SW 1271 (cell line): ENCODE data around the gene TLE3.

ENCODE experiments used
- DNase-seq, 2 experiments: peaks; one replicate each; lab custom pipeline; 2025; lab: John Stamatoyannopoulos, UW

Gene TLE3

DNA sequence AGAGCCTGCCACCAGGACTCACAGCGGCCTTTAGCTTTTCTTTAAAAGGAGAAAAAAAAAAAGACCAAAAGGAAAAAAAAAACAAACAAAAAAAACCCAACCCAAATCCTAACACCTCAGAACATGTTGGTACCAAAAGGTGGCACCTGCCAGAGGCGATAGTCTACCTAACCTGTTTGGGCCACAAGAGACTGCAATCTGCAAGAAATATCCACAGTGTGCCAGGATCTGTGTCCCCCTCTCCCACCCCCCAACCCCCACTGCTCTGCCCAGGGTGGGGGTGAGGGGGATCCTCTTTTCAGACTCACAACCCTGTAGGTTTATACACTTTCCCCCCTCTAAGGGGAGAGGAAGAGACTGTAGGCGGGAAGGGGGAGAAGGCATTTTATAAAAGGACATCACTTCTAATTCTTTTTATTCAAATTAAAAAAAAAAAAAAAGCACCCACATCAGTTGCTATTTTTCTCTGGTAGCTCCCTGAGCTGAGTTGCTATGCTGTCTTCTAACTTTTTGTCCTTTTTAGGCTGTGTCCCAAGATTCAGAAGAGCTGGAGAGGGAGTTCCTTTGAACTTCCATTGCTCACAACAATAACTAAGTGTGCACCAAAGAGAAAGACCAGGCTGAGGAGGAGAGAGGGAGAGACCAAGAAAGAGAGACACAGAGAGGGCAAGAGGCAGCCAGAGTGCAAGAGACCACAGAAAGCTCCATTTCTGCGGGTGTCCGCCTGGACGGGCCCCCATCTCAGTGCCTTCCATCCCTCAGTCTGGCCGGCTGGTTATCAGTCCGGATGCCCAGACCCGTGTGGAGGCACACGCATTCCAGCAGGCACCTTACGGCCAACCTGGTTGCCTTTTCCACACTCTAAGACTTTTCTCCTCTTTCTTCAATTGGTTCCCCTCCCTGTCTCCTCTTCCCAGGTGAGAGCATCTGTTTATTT lies 48.9 kb downstream of the TLE3 start:
- DNase-seq = no peak

DNA sequence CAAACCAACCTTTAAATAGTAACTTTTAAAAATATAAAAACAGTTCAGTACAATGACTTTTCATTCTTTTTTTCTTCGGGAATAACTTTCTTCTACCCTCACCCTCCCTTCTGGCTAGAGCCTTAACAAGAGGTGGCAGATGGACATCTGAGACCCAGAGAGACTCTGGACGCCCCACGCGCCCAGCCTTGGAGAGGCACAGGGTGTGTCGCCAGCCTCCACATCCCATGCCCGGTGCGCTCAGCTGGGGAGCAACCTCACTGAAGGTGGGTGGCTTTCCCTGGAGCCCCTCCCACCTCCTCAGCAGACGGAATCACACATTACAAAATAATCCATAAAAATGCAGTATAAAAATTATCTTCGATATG lies 49.5 kb downstream of the TLE3 start:
- no peak for DNase-seq

DNA sequence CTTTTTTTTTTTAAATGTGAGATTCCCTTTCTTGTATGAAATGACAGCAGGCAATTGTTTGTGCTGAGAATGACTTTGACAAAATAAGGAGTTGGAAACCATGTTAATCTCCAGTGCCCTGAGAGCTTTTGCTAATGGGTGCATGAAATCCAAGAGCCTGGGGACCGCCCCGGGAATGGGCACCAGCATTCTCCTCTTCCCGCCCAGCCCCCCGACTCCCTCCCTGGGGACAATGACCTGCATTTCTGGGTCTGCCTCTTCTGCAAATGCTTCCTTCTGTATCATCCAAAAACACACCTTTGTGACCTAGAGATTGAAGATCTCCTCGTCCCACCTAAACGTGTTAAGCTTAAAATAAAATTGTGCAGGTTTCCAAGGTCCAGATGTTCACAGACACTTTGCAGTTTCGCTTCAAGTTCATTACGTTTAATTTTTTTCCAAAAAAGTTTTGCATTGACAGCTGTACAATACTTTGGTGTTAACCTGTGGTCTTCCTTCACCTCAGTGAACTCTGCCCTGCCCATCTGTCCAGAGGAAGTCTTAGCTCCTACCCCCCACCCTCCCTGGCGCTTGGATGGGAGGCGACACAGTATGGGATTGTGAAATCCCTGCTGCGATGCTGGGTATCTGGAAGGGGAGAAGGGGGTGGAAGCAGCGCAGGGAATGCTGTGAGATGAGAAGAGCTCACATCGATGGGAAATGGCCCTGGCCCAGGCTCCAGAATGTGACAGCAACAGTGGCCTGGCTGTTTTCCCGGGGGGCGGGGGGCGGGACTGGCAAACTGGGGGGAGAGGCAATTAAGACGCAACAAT lies 50.1 kb downstream of the TLE3 start:
- no peak for DNase-seq

DNA sequence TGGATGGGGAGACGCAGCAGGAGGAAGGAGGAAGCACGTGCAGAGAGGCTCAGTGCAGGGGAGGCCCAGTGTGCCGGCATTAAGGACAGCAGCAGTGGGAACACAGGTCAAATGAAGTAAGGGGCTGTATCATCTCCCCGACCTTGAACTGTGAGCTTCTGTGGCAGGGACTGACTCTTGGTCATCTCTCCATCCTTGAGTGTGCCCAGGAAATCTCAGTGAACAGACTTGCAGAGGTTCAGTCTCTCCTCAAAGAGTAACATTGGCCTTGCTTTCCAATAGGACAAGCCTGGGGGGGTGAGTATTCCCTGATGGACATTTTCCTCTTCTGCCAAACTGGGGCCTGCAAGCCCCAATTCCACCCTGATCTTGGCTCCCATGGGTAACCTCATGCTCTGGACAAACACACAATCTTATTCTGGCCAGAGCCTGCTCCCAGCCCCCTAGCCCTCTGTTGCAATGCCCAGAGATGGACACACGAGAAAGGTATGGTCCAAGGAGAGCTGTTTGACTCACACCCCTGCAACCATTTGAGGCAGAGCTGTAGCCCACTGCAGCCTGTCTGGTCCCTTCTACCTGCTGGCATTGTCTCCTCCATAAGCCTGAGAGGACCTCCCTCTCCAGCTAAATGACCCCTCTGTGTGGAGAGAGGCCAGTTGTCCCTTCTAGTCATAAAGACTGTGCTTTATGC lies 50.9 kb downstream of the TLE3 start:
- no peak for DNase-seq

DNA sequence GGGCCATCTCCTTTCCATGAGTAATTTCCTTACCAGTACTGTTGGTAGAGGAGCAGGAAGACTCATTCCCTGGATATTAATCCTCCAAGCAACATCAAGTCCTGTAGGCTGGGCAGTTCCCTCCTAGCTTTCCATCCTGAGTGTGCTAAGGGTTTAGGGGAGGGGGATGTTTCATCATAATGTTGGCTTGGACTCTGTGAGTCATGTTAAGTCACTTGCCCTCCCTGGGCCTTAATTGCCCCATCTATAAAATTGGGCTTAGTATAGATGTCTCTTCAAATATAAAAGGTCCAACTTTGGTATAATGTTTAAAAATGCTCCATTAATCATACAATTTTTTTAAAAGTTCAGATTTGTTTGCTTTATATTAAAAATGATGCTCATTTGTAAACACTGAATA lies 52.7 kb downstream of the TLE3 start:
- no peak for DNase-seq

DNA sequence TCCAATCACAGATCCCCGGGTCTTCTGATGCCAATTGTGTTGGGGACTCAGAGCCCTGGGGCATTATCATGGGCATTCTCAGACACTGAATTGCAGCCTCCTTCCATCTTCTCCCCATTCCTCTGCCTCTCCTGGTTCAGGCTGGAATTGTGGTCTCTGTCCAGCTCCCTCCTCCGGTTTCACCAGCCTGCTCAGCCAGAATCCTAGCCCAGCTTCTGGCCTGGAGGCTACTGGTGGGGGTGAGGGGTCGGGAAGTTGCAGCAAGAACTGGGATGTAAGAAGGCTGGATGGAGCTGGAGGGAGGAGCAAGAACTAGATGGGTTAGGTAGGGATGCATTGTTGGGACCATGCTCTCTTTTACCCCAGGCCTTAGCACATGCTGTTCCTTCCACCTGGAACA lies 53.5 kb downstream of the TLE3 start:
- DNase-seq = no peak

DNA sequence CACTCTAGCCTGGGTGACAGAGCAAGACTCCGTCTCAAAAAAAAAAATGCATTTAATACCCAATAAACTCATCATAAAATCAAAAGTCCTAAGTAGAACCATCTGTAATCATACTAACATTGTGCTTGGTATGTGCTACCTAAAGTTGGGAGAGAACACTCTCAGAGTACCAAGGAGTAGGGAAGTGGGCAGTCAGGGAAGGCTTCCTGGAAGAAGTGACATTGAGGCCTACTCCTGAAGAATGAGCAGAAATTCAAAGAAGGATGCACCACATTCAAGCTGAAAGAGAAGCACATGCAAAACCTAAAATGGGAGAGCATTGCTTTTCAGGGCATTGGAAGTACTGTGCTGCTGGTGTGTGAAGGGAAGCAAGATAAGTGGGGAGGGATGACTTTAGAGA lies 54.1 kb downstream of the TLE3 start:
- no peak for DNase-seq

DNA sequence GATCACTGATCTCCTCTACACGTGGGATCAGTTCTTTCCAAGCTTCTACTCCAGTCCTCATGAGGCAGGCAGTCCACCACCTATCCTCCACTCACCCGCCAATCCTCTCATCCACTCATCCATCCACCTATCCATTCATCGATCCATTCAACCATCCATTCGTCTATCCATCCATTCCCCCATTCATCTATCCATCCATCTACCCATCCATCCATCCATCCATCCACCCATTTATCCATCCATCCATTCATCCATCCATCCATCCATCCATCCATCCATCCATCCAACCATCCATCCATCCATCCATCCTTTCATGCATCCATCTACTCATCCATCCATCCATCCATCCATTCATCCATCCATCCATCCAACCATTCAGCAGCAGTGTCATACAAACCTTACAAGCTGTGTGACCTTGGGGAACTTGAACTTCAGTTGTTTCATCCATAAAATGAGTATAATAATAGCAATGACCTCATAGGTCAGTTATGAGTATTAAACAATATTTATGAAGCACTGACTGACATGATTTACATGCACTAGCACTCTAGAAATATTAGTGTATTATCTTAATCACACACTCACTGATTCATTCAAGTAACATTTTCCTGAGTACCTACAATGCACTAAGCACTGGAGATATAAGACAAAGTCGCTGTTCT lies 55.0 kb downstream of the TLE3 start:
- no peak for DNase-seq

DNA sequence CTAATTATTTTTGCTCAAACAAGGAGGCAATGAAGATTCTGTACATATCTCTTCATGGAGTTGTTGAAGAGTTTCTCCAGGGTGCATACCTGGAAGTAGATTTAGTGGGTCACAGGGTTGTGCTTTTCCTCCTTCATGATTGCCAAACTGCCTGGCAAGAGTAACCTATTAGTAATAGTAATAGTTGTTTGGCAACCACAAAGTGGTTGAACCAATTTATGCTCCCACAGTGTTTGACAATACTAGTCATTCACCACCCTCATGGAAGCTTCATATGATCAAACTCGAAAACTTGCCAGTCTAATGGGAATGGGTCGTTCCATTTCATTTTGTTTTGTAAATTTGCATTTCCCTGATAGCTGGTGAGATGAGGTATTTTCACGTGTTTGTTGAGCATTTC lies 57.8 kb downstream of the TLE3 start:
- no peak for DNase-seq

DNA sequence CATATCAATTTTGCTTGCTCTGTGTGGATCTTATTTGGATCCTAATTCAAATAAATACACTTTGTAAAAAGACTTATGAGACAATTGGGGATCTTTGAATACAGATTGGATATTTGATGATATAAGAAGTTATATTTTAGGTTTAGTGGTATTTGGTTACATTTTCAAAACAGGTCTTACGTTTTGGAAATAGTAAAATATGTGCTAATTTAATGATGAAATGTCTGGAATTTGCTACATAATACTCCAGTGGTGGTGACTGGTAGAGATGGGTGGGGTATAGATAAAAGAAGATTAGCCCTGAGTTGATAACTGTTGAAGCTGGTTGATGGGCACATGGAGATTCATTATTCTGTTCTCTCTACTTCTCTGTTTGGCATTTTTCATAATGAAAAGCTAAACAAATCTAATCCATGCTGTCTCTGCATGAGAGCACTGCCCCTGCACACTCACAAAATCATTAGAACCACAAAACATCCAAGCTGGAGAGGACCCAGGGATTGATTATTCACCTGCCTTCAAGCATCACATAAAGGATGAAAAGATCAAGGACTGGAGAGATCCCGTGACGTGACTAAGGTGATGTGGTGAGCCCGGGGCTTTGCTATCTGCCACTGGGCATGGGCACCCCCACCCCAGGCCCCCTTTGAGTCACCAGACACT lies 58.9 kb downstream of the TLE3 start:
- DNase-seq = no peak

DNA sequence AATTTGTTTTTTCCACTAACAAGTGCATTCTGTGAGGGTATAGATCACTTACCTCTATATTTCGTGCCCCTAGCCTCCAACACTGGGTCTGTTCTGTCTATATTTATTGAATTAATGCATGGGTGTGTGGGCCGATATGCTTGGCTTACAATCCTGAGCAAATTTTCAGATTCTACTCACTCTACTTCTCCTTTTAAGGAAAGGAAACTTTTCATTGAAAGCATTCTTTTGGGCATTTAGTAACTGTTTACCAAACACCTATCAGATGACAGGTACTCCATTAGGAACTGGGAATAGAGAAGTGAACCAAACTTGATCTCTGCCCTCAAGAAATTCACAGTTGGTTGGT lies 60.5 kb downstream of the TLE3 start:
- no peak for DNase-seq

DNA sequence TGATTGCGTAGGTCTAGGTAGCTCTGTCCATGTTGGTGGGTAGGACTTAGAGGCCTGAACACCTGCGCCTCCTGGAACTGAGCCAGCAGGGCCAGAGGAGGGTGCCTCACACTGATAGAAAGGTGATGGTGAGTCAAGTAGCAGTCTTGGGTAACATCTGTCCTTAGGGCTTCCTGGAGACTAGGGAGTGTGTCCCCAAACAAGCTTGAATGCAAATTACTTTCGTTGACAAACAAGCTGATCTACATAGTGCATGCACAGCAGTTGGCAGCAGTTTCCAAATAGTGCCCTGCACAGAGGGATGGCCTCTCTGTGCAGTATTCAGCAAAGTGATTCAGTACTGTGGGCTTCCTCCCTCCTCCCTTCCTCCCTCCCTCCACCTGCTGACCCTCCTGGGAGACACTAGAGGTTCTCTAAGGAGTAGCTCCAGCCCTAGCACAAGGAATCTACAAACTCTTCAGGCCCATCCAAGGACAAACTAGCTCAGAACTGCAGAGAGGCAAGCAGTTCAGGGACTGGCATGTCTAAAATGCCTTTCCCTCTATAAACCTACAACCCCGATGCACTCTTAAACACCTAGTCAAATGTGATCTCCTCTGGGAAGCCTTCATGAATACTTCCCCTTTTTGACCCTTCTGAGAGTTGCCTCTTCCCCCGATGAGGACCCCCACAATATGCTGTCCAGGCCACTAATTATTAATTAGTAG lies 61.0 kb downstream of the TLE3 start:
- no peak for DNase-seq

DNA sequence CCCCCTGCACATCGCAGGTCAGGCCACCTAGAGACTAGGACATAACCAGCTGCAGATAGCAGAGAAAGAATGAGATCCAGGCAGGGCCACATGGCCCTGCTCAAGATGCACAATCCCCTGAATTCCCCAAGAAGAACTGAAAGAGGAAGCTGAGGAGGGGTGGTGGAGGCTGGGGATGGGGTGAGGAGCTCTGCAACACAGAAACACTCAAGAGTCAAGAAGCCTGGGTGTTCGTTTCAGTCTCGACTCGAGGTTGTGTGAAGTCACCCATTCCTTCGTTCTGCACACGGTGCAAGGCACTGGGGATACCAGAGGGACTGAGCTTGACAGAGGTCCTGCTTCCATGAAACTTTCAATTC lies 62.0 kb downstream of the TLE3 start:
- no peak for DNase-seq

DNA sequence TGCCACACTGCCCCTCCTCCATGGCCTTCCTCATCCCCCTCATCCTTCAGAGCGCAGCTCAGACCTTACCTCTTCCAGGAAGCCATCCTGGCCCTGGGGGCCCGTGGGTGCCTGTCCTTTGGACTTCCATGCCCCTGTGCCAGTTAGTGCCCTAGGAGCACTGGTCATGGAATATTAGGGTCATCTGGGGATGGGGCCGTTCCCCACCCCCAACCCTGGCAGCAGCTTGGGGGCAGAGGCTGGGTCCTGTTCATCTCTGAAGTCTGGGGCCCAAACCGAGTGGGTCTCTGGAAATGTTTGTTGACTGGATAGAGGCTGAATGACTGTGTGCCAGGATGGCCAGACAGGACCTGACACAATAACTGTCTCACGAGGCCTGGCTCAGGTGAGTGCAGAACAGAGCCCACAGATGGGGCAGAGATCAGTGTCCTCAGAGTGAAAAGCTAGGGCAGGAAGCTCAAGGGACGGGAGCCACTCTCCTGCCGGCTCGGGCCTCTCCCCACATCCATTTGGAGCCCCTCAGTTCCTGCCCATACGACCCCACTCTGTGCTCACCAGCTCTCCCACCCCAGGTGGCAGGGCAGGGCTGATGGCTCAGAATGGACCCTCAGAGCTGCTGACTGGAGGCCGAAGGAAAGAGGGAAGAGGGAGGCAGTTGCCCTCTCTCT lies 62.5 kb downstream of the TLE3 start:
- no peak for DNase-seq

DNA sequence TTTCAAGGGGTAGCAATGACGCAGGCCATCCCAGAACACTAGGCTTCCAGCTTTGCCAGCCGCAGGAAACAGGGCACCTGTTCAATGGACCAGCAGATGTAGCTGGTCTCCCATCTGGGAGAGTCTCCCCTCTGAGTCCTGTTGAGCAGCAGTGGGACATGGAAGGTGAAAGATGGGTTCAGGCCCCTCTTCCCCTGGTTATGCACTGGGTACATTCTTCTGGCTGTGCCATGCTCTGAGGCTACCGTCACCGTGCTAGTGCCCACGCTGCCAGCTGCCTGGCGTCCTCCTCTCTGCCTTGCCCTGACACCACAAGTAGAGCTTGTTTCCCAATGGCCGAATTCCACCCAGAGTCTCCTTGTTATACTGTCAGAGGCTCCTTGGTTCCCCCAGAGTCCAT lies 63.1 kb downstream of the TLE3 start:
- no peak for DNase-seq

DNA sequence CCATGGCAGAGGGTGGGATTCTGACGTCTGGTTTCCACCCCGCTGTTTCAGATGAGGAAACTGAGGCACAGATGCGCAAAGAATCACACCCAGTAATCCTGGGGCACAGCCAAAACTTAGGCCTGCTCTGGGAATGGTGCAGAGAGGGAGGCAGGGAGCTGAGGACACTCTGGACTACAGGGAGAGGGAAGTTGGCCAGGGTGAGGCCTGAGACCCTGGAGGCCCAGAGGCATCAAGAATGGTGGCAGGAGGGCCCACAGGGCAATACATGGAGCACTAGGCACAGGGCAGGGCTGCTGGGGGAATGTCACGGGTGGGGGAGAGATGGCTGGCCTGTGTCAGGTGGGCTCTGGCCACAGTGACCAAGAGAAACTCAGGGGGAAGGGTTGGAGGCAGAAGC lies 63.6 kb downstream of the TLE3 start:
- no peak for DNase-seq

DNA sequence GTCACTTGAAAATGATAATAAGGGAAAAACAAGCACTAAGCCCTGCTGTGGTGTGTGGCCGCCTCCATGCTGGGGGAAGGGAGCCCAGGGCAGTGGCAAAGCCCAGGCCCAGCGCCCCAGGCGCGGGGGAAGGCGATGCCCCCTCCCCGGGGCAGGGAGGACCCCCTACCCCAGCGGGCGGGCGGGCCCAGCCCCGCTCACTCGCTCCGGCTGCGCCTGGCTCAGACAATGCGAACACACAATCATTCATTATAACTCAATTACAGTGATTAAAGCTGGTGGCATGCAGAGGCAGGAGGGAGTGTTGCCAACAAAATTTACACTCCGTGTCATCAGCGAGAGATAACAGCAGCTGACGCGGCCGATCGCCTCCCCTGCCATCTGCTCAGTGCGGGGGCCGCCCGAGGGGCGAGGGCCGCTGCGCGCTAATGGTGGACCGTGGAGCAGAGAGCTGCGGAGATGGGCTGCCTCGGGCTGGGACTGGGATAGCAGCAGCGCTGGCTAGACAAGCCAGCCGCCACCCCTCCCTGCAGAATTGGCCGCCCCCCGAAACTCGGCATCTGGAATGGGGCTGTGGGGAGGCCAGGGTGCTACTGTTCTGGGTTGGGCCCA lies 64.1 kb downstream of the TLE3 start:
- DNase-seq = no peak

DNA sequence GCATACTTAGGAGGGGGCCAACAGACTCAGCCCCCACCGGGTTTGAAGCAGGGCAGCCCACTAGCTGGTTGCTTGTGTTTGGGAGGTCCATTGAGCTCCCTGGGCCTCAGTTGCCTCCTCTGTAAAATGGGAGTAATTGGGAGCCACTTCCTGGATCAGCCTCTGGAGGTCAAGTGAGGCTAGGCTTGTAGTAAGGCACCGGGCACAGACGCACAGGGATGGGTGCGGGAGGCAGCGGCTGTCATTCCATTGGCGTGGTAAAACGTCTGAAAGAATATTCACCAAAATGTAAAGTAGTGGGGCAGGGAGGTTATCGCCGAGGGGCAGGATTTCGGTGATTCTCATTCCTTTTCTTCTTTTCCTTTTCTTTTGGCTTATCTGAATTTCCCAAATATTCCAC lies 64.6 kb downstream of the TLE3 start:
- no peak for DNase-seq

DNA sequence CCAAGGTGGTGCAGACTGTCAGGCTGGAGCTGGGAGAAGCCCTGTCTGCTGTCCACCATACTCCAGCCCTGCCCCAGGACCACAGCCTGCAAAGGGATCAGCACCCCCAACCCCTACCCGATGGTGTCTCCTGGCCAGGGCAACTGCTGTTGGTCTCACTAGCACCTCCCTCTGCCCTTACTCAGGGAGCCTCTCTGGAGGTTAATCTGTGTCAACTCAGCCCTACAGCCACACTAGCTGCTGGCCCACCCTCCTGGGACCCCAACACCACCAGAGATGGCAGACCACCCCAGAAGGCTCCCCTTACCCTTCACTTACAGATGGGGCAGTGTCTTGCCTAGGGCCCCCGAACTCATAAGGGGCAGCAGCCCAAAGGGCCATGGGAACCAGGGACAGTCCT lies 65.2 kb downstream of the TLE3 start:
- DNase-seq = no peak

DNA sequence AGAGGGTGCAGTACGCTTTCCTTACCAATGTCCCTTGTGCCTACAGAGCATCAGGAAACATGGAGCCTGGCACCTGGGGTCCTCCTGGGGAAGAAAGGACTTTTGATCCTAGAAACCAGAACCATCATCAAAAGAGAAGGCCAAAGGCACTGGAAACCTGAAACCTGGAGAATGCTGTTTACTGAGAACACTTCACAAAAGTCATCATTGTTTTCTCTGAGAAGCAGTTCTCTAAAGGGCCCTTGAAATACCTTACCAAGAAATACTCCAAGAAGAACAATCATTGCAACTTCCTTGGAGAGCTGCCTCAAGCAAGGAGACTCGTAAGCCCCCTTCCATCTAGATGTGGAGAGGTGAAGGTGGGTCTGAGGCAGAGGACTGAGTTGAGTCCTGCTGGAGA lies 66.0 kb downstream of the TLE3 start:
- DNase-seq = no peak
